HG02642 (cell line): ENCODE measurements around the gene RBBP8NL.
"Not testable (repeated sequence)": the region's sequence is repeated elsewhere in the genome, so short reads cannot be mapped to it uniquely, and the experiment has no call there.

Source experiments
- ATAC-seq: cut with Tn5 transposase; IDR thresholded peaks from one replicate; pipeline ENCODE4 v1.9.1; 2021; ENCODE audit warnings: mild to moderate bottlenecking; ENCODE audit not compliant: unreplicated experiment, poor library complexity

RBBP8NL gene

DNA sequence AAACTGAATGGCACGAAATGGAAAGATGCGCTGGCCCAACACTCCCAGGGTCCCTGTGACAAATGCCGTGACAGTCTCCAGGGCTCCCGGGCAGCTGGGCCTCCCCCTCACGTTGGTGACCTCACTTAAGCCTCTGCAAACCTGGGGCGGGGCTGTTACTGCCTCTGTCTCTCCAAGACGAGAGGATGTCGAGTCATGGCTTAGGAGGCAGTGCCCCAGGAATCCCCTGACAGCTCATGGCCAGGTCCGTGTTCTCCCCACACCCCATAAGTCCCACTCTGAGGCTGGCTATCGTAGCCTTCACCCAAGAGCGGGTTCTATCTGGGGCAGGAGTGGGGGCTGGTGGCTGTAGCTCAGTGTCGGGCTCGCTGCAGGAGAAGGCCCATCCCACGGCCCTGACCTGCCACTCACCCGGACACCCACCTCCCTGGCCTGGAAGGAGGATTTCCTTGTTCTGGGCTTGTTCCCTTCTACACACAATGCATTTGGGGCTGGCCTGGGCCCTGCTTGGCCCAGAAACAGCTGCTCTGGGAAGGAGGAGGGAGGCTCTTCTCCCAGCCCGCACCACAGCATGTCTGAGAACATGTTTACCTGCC is 46.0 kb downstream of the RBBP8NL start:
- no peak for ATAC-seq

DNA sequence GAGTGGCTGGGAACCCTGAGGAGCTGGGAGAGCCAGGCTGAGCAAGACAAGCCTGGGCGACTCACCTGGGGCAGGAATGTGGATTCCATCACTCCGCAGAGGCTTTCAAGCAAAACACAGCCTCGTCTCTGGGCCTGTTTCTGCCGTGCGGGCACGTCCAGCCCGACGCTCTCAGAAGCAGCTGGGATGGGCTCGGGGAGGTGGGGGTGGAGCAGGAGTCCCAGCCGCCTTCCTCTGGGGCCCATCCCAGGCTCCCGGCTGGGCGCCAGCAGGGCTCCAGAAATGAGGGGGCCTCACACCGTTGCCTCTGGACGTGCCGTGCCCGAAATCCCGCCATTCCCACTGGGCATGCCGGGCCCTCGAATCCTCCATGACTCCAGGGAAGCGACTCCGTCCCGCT is 49.1 kb downstream of the RBBP8NL start:
- no peak for ATAC-seq

- no peak for ATAC-seq
These were observed 49.6 kb downstream of the RBBP8NL start for GRCh38 chr20:62377615-62378178.

- ATAC-seq: no peak
These were observed 50.3 kb downstream of the RBBP8NL start for GRCh38 chr20:62377064-62377461.

- ATAC-seq: no peak
These were observed 51.0 kb downstream of the RBBP8NL start for GRCh38 chr20:62376112-62377063.

GRCh38 chr20:62374331-62375152 is 52.8 kb downstream of the RBBP8NL start:
- ATAC-seq: no peak

DNA sequence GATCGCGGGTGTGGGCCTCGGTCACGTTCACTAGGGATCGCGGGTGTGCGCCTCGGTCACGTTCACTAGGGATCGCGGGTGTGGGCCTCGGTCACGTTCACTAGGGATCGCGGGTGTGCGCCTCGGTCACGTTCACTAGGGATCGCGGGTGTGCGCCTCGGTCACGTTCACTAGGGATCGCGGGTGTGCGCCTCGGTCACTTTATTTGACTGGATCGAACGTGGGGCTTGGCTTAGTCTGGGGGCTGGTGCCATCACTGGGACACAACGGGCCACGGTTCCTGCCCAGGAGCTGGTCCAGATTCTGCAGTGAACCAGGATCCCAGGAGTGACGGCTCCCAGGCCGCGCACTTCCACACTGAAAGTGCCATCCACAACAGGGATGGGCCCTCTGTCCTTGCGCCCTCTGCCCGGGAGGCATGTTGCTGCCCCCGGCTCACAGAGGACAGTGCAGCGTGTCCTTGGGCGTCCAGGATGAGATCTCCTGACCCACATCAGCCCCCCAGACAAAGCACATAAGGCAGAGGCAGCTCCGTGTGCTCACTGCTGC is 53.6 kb downstream of the RBBP8NL start:
- not testable (repeated sequence) for ATAC-seq

DNA sequence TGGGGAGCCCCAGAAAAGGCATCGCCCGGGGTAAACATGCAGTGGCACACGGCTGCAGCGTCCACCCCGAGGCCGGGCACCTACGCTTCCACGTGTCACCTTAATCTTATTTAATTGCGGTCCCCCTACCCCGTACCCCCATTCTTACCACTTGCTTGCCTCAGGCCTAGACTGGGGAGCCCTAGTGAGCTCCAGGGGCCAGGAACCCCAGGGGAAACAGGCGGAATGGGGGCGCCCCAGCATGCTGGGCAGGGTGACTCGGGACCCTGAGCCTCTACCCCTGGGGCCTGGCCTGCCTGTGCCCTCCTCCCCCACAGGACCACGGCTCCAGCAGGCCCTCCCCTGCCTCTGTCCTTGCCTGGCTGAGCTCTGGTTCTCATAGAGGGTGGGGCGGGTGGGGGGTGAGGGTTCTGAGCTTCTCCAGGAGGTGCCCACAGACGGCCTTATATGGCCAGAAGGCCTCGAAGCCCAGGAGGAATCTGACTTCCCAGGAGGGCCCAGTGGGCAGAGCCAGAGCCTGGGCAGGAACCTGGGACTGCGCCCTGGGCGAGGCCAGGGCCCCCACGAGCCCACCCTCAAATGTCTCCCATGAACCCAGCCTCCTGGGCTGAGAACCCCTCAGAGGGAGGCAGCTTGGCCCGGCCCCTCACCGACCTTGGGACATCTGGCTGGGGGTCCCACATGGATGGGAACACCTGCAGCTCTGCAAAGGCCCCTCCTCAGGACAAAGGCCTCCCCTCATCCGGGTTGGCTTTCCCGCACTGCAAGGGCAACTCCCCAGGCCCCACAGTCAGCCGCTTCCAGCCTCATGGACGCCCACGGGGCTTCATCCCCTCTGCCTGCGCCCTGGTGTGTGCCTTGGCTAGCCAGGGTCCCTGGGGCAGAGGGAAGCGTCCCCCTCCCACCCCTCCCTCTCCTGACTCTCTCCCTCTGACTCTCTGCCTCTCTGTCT is 55.0 kb downstream of the RBBP8NL start:
- no peak for ATAC-seq

GRCh38 chr20:62371588-62372041 is 55.7 kb downstream of the RBBP8NL start:
- ATAC-seq: no peak

- no peak for ATAC-seq
These were observed 56.3 kb downstream of the RBBP8NL start for GRCh38 chr20:62370807-62371587.

DNA sequence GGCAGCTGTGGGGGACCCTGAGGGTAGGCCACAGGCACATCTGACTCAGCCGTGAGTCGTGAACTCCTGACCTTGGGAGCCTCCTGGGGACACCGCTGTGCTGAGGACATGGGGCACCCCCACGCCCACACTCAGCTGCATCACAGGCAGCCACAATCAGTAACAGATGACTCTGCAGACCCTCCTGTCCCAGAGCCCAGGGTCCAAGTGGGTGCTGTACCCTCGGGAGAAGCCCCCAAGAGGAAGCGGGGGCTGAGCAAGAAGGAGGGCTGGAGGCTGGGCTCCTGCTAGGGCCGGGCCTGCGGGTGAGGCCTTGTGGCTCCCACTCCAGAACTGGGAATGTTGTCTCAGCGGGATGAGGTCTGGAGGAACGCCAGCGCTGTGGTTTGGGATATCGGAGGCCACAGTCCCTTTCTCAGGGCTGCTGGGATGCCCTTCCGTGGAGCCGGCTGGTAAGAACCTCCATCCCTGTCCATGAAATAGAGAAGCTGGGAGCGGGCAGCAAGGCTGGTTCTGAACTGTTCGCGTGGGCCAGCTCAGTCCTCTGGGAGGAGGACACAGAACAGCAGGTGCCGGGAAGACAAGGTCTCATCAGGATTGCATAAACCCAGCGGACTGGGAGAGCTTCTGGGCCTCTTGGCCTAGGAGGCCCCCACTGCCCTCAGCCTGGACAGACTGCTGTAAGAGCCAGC is 57.1 kb downstream of the RBBP8NL start:
- no peak for ATAC-seq

- ATAC-seq: no peak
These were observed 57.6 kb downstream of the RBBP8NL start for GRCh38 chr20:62369815-62370114.

GRCh38 chr20:62368976-62369814 is 58.1 kb downstream of the RBBP8NL start:
- no peak for ATAC-seq

GRCh38 chr20:62368392-62368975 is 58.9 kb downstream of the RBBP8NL start:
- ATAC-seq: no peak

DNA sequence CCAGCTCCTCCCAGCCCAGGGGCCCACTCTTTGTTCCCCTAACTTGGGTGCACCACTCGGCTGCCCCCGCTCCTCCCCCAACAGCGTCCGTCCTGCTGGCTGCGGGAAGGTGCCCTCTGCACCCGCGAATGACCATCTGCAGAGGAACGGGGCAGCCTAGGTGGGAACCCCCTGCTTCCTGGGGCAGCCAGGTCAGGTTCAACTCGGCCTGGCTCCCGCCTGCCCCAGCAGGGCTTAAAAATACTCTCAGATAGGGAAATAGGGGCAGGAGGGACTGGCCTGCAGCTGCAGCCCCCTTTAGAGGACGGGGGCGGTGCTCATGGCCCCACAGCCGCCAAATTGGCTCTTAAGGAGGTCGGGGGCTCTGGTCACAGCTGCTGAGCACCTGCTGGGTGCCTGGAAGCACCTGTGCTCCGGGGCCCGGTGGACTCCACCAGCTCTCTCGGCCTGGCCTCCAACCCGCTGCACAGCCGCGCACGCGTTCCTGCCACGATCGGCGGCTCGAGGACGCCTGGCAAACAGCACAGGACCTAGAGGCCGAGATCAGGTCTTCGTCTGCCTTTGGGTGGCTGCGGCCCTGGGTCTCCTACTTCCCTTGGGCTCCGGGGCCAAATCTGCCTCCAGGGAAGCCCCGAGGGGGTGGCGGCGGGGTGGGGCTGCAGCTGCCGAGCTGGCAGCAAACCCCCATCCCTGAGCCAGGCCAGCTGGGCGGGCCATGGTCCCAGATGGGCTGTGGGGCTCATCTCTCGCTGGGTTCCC is 59.5 kb downstream of the RBBP8NL start:
- ATAC-seq: no peak

- no peak for ATAC-seq
These were observed 60.2 kb downstream of the RBBP8NL start, which contains the start of gene LAMA5 for GRCh38 chr20:62367136-62367632. LAMA5 (minus strand) TSS chr20:62367312; CDS start chr20:62367245, 67 bp downstream.
